ENCODE measurements around the gene ARHGEF3.

ARHGEF3 gene

GRCh38 chr3:56838448-56838847 is 36.7 kb upstream of the ARHGEF3 start:
- ChIA-PET POLR2A (no interaction called here), CTCF (interaction anchor here (1.5 kb wide), 1 partner anchor 13 kb away, joined by 3 read pairs; no protein-coding TSS in a partner anchor)
- no peak overlapping the region for H3K4me3 ChIP-seq (ENCODE audit: low read depth, low read length)
- no peak for DNase-seq (ENCODE audit: low read depth, low spot score)
- TF ChIP-seq CTCF (IDR thresholded peaks at IDR 0.05; ENCODE audit: insufficient read depth, low read length, missing control alignments) = no peak

- POLR2A ChIA-PET = no interaction called here
Measured at GRCh38 chr3:56837196-56837955, 35.6 kb upstream of the ARHGEF3 start.

GRCh38 chr3:56836276-56837163 is 34.8 kb upstream of the ARHGEF3 start:
- DNase-seq (ENCODE audit: low read depth, low spot score) = no peak
- no peak for TF ChIP-seq CTCF (IDR thresholded peaks at IDR 0.05; ENCODE audit: insufficient read depth, low read length, missing control alignments)
- POLR2A ChIA-PET = no interaction called here
- CTCF ChIA-PET = no interaction called here
- no peak overlapping the region for H3K4me3 ChIP-seq (ENCODE audit: low read depth, low read length)

More at GRCh38 chr3:56837196-56837955, 35.6 kb upstream of the ARHGEF3 start:
- TF ChIP-seq CTCF (IDR thresholded peaks at IDR 0.05; ENCODE audit: insufficient read depth, low read length, missing control alignments) = no peak
- CTCF ChIA-PET = interaction anchor here (1.5 kb wide), 1 partner anchor 12 kb away, joined by 3 read pairs; no protein-coding TSS in a partner anchor
- no peak overlapping the region for H3K4me3 ChIP-seq (ENCODE audit: low read depth, low read length)
- no peak for DNase-seq (ENCODE audit: low read depth, low spot score)

GRCh38 chr3:56835650-56836227 is 34.0 kb upstream of the ARHGEF3 start:
- ChIA-PET CTCF (no interaction called here), POLR2A (no interaction called here)
- DNase-seq (ENCODE audit: low read depth, low spot score) = no peak
- no peak overlapping the region for H3K4me3 ChIP-seq (ENCODE audit: low read depth, low read length)
- no peak for TF ChIP-seq CTCF (IDR thresholded peaks at IDR 0.05; ENCODE audit: insufficient read depth, low read length, missing control alignments)

GRCh38 chr3:56833536-56833935 is 31.8 kb upstream of the ARHGEF3 start:
- DNase-seq (ENCODE audit: low read depth, low spot score) = no peak
- H3K4me3 ChIP-seq (ENCODE audit: low read depth, low read length) = no peak overlapping the region
- no peak for TF ChIP-seq CTCF (IDR thresholded peaks at IDR 0.05; ENCODE audit: insufficient read depth, low read length, missing control alignments)
- CTCF ChIA-PET = interaction anchor here (0.9 to 1.0 kb wide), 2 partner anchors 155 to 159 kb away, joined by 3 to 4 read pairs; no protein-coding TSS in a partner anchor
- POLR2A ChIA-PET = no interaction called here

- no peak overlapping the region for H3K4me3 ChIP-seq (ENCODE audit: low read depth, low read length)
- POLR2A ChIA-PET = no interaction called here
- CTCF ChIA-PET = no interaction called here
- TF ChIP-seq CTCF (IDR thresholded peaks at IDR 0.05; ENCODE audit: insufficient read depth, low read length, missing control alignments) = no peak
- DNase-seq (ENCODE audit: low read depth, low spot score) = no peak
Measured at GRCh38 chr3:56833022-56833421, 31.3 kb upstream of the ARHGEF3 start.

All from AG04449 (cell line).